Keratinocyte (primary cell): ENCODE data around the gene SELENOO.

ENCODE experiments used
- CTCF ChIP-seq, 3 experiments: IDR thresholded peaks in 1 of 3; conservative IDR thresholded peaks in 1 of 3; optimal IDR thresholded peaks in 1 of 3; 2 replicates in 2 of 3; 3 replicates in 1 of 3; pipeline versions ENCODE3 to v1.5.1; 2011; ENCODE audit warnings: low read length in 3 of 3, mild to moderate bottlenecking in 3 of 3, moderate library complexity in 2 of 3, control low read depth in 1 of 3, inconsistent platforms in 1 of 3; ENCODE audit not compliant: insufficient read depth in 2 of 3; ENCODE audit errors: extremely low read depth in 1 of 3
- EZH2 ChIP-seq: IDR thresholded peaks from one replicate; pipeline ENCODE4 v1.6.1; 2012; ENCODE audit warnings: inconsistent platforms, mild to moderate bottlenecking, low read length, moderate library complexity

- TF ChIP-seq CTCF (optimal IDR thresholded peaks at IDR 0.05 in 1 of 3, IDR thresholded peaks at IDR 0.05 in 1 of 3, conservative IDR thresholded peaks at IDR 0.05 in 1 of 3; ENCODE audit: extremely low read depth in 1 of 3, insufficient read depth in 2 of 3, low read length in 3 of 3) (no peak), EZH2 (no peak)
These were observed 26.8 kb upstream of the SELENOO start for GRCh38 chr22:50173983-50174355.
